Activated CD4-positive, alpha-beta T cell treated with anti-CD3 and anti-CD28 coated beads for 36 hours (primary cell): ENCODE data around the gene LCE5A. TPM values are rescaled to one million over a fixed set of nuclear protein-coding genes. Genes with fewer than 3 reads are reported as not detected.
"Not testable (repeated sequence)": the region's sequence is repeated elsewhere in the genome, so short reads cannot be mapped to it uniquely, and the experiment has no call there.

ENCODE experiments used
- ATAC-seq: fragments of 200-7000 bp; cut with Tn5 transposase; one replicate; pipeline ENCODE4 v1.10.0; 2021; ENCODE audit warnings: mild to moderate bottlenecking, moderate library complexity
- CTCF ChIA-PET: fragments of 350-600 bp; sonication (Branson Sonifier 250); formaldehyde crosslinking; loops from one replicate; lab custom pipeline; 2021; ENCODE audit warnings: antibody characterized with exemption; lab: Charles Lee
- POLR2A ChIA-PET: fragments of 350-600 bp; sonication (Branson Sonifier 250); formaldehyde crosslinking; loops from one replicate; lab custom pipeline; 2021; ENCODE audit warnings: antibody characterized with exemption, inconsistent platforms; lab: Charles Lee
- DNase-seq: peaks from one replicate; pipeline ENCODE4 v3.0.0-alpha.2; 2020
- H3K27ac Mint-ChIP-seq: one replicate; pipeline ENCODE4 v1.8.0; 2021; ENCODE audit warnings: mixed read lengths
- H3K27me3 Mint-ChIP-seq: one replicate; pipeline ENCODE4 v1.8.0; 2021; ENCODE audit warnings: mixed read lengths
- H3K36me3 Mint-ChIP-seq: one replicate; pipeline ENCODE4 v1.8.0; 2021; ENCODE audit warnings: low read depth, mixed read lengths
- H3K4me1 Mint-ChIP-seq: one replicate; pipeline ENCODE4 v1.8.0; 2021; ENCODE audit warnings: mixed read lengths
- H3K4me3 Mint-ChIP-seq: one replicate; pipeline ENCODE4 v1.8.0; 2021; ENCODE audit warnings: mild to moderate bottlenecking, moderate library complexity, mixed read lengths
- H3K9me3 Mint-ChIP-seq: one replicate; pipeline ENCODE4 v1.8.0; 2021; ENCODE audit warnings: low read depth, mixed read lengths
- intact Hi-C, 2 experiments: fragments of 100-400 bp; cut with DNase I in 1 of 2; cut with micrococcal nuclease in 1 of 2; formaldehyde crosslinking; loops; one replicate each; pipeline versions ENCODE4 v1.14.2 to v1.15.1; 2022 to 2024; cut with DNase I, micrococcal nuclease
- total RNA-seq, 2 experiments: library from RNA; stranded (reverse); gene quantifications; one replicate each; pipeline ENCODE4 v1.2.3, GENCODE V29; 2021

Gene LCE5A
- total RNA-seq, 2 experiments from 2014 or later, result not detected

DNA sequence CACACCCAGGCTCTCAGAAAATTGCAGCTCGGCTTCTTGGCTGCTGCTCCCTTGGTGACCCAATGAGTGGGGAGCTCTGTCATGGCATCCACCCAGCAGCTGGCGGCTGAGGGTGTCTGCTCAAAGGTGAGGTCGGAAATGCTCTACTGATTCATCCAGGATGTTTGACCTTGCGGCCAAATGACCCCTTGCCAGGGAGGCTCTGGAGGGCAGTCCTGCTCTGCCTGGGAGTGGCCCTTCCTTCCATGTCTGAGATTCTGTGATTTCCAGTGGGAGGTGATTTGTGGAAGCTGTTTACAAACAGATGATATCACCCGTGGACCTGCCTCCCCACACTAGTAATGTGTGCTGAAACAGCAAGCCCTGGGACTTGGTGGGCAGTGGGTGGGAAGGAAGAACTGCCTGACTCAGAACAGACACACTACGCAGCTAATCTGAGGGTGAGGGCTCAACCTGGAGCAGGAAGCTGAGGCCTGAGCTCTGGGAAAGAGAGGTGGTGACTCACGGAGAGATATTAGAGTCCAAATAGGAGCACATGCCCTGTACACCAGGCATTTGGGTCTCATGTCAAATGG lies 6.7 kb downstream of the LCE5A start:
- H3K27ac Mint-ChIP-seq, result no peak overlapping the region
- H3K27me3 Mint-ChIP-seq, result peaks cover 41% of the 10 kb centered on the region
- ChIA-PET POLR2A (no interaction called here), CTCF (no interaction called here)
- ATAC-seq (no peak), DNase-seq (no peak)
- no peak overlapping the region for H3K4me3 Mint-ChIP-seq
- intact Hi-C loops, result no loop called here
- peaks cover 9% of the 10 kb centered on the region for H3K4me1 Mint-ChIP-seq
- H3K9me3 Mint-ChIP-seq, result no peaks in the 10 kb centered on the region
- H3K36me3 Mint-ChIP-seq, result no peaks in the 10 kb centered on the region

DNA sequence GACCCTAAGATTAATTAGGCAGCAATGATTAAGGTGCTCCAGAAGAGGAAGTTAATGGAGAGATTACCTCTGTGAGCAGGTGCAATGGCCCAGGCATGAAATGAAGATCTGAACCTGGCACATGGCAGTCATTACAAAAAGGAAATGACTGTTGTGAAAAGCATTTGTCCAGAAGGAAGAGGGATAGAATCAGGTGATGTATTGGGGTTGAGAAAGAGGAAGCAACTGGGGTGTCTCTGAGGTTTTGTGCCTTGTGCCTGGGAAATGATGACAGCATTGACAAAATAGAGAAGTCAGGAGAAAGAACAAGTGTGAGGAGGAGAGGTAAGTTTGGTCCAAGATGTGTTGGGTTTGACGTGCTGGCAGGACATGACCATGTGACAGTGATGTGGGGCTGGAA lies 9.2 kb downstream of the LCE5A start:
- H3K27ac Mint-ChIP-seq, result no peak overlapping the region
- intact Hi-C loops, result no loop called here
- H3K36me3 Mint-ChIP-seq, result no peaks in the 10 kb centered on the region
- no peak for ATAC-seq
- CTCF ChIA-PET, result no interaction called here
- no peaks in the 10 kb centered on the region for H3K9me3 Mint-ChIP-seq
- no peak overlapping the region for H3K4me3 Mint-ChIP-seq
- peaks cover 6% of the 10 kb centered on the region for H3K4me1 Mint-ChIP-seq
- peaks cover 22% of the 10 kb centered on the region for H3K27me3 Mint-ChIP-seq
- no peak for DNase-seq
- POLR2A ChIA-PET, result no interaction called here

DNA sequence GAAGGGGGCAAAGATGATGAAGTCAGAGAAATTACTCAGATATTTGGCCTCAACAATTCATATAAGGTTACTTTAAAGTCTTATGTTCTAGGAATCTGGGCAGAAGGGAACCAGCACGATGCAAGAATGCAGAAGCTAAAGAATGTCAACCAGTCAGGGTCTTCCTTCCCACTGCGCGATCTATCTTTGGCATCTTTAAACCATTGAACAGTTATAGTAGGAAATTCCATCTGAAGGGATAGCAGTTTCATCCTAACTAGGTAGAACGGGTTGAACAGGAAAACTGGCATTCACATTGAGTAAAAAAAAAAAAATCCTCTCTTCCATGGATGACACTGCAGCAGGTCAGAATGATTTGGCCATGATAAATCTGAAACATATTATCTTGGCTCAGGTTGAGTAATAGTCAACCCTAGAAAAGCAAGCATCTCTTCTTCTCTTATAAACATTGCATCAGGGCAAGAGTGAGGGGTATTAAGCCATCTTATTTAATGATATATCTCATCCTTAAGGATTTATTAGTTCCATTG lies 10.0 kb downstream of the LCE5A start:
- intact Hi-C loops, result no loop called here
- ATAC-seq (no peak), DNase-seq (no peak)
- peaks cover 19% of the 10 kb centered on the region for H3K27me3 Mint-ChIP-seq
- no peak overlapping the region for H3K27ac Mint-ChIP-seq
- H3K4me1 Mint-ChIP-seq, result peaks cover 3% of the 10 kb centered on the region
- no peaks in the 10 kb centered on the region for H3K36me3 Mint-ChIP-seq
- H3K4me3 Mint-ChIP-seq, result no peak overlapping the region
- POLR2A ChIA-PET, result no interaction called here
- no peaks in the 10 kb centered on the region for H3K9me3 Mint-ChIP-seq
- CTCF ChIA-PET, result no interaction called here

DNA sequence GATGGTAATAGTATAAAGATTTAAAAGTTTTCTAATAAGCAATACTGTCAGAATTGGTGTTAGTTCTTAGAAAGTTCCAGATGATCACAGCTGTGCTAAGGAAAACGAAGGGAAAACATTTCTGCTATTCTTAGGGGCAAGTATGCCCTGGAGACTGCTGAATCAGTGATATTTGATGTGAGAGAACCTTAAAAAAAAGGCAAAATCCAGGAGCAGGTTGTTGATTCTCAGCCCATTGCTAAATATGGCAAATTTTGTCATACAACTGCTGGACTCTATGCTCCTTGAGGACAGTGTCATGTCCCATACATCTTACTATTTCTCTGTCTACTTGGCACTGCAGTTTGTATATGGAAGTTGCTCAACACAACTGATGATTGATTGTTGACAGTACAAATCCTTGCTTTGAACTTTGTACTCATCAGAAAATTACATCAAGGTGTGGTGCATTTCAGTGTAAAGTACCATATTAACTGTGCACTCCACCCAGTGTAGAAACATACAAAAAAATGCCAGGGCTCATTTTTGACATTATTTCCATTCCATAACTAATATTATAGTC lies 14.6 kb downstream of the LCE5A start:
- ChIA-PET CTCF (no interaction called here), POLR2A (no interaction called here)
- no peak for ATAC-seq
- H3K4me3 Mint-ChIP-seq, result no peak overlapping the region
- H3K36me3 Mint-ChIP-seq, result no peaks in the 10 kb centered on the region
- peaks cover 2% of the 10 kb centered on the region for H3K9me3 Mint-ChIP-seq
- H3K4me1 Mint-ChIP-seq, result no peaks in the 10 kb centered on the region
- intact Hi-C loops, result no loop called here
- no peak for DNase-seq
- peaks cover 21% of the 10 kb centered on the region for H3K27me3 Mint-ChIP-seq
- no peak overlapping the region for H3K27ac Mint-ChIP-seq

GRCh38 chr1:152533327-152533938 lies 22.8 kb downstream of the LCE5A start:
- intact Hi-C loops, result loop anchor here in 1 of 2 experiments (1.0 to 2.0 kb wide), 2 partner anchors 38 to 345 kb away; no protein-coding TSS in a partner anchor
- ChIA-PET CTCF (interaction anchor here (0.7 to 1.7 kb wide), 3 partner anchors 37 to 47 kb away, joined by 3 to 7 read pairs (median 6); no protein-coding TSS in a partner anchor), POLR2A (no interaction called here)
- Mint-ChIP-seq H3K27ac (no peak overlapping the region), H3K4me1 (no peaks in the 10 kb centered on the region), H3K27me3 (peaks cover 43% of the 10 kb centered on the region), H3K9me3 (peaks cover 3% of the 10 kb centered on the region), H3K36me3 (no peaks in the 10 kb centered on the region), H3K4me3 (no peak overlapping the region)
- DNase-seq, result peak; percentile 68
- no peak for ATAC-seq

DNA sequence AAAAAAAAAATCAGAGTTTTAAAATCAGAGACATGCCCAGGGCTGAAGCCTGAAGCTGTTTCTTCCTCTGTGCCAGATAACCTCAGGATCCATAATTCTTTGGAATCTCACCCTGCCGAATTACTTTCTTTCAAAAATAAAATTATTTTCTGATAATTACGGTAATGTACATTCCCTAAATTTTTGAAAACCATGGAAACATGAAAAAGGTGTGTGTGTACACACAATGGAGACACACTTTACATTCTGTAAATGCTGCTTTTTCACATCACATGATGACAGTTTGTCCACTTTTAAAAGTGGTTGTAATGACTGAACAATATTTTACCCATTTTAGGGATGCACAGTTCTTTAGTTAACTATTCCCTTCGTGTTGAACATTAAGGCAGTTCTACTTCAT lies 25.2 kb downstream of the LCE5A start:
- DNase-seq (no peak), ATAC-seq (no peak)
- intact Hi-C loops, result no loop called here
- no peaks in the 10 kb centered on the region for H3K4me1 Mint-ChIP-seq
- H3K27me3 Mint-ChIP-seq, result peaks cover 34% of the 10 kb centered on the region
- H3K9me3 Mint-ChIP-seq, result peaks cover 3% of the 10 kb centered on the region
- POLR2A ChIA-PET, result no interaction called here
- H3K27ac Mint-ChIP-seq, result no peak overlapping the region
- no peak overlapping the region for H3K4me3 Mint-ChIP-seq
- no peaks in the 10 kb centered on the region for H3K36me3 Mint-ChIP-seq
- CTCF ChIA-PET, result interaction anchor here (0.7 kb wide), 1 partner anchor 23 kb away, joined by 3 read pairs; no protein-coding TSS in a partner anchor

DNA sequence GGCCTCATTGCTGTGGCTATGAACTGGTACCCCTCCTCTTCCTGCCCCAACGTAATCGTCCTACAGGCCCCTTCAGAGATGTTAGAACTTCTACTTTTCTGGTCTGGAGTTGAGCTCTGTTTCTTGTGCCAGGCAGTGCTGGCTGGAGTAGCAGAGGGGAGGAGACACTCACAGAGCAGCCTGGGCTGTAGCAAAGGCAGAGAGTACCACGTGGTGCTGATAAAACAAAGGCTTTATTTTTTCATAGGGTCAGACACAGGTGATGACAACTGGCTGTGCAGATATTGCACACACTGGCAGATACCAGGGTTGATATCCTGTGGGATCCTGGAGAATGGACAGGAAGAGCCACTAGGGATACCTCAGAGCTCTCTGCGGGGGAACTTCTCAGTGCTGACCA lies 26.9 kb downstream of the LCE5A start:
- POLR2A ChIA-PET, result no interaction called here
- peaks cover 30% of the 10 kb centered on the region for H3K27me3 Mint-ChIP-seq
- H3K9me3 Mint-ChIP-seq, result no peaks in the 10 kb centered on the region
- no peaks in the 10 kb centered on the region for H3K36me3 Mint-ChIP-seq
- no peak for ATAC-seq
- CTCF ChIA-PET, result interaction anchor here (1.0 kb wide), 1 partner anchor 41 kb away, joined by 3 read pairs; no protein-coding TSS in a partner anchor
- H3K4me1 Mint-ChIP-seq, result no peaks in the 10 kb centered on the region
- no peak for DNase-seq
- no peak overlapping the region for H3K27ac Mint-ChIP-seq
- no peak overlapping the region for H3K4me3 Mint-ChIP-seq
- intact Hi-C loops, result no loop called here

DNA sequence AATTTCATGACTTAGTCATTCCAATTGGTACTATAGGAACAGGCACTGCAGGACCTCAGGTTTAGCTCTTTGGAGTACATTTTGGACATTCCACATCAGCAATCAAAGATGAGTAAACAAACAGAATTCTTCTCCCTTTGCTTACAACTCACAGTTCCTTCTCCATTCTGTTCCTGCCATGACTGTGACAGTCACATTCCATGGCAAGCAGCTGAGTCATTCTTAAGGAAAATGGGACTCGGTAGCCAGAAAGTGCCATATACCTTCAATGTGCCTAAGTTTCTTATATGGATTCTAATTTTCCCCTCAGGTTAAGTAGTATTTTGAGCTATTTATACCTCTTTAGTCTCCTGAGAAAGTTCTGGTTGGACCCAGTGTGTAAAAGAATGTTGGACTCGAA lies 29.3 kb downstream of the LCE5A start:
- Mint-ChIP-seq H3K27me3 (peaks cover 29% of the 10 kb centered on the region), H3K4me1 (no peaks in the 10 kb centered on the region), H3K9me3 (no peaks in the 10 kb centered on the region), H3K36me3 (no peaks in the 10 kb centered on the region), H3K4me3 (no peak overlapping the region), H3K27ac (no peak overlapping the region)
- POLR2A ChIA-PET, result no interaction called here
- ATAC-seq, result no peak
- CTCF ChIA-PET, result no interaction called here
- DNase-seq, result no peak
- intact Hi-C loops, result no loop called here

DNA sequence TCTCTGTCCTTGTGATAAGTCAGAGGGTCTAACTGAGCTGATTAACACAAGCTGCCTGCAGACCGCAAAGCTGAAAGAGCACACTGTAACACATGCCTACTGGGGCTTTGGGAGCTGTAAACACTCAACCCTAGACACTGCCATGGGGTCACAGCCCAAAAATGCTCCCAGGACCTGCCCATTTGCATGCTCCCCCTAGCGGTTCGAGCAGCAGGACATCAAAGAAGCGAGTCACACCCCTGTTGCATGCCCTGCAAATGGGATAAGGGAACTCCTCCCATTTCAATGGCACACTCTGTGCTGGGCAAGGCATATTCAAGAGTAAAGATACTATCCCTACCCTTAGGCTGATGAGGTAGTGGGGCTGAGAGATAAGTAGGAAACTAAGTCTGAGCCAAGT lies 33.2 kb downstream of the LCE5A start:
- peaks cover 2% of the 10 kb centered on the region for H3K9me3 Mint-ChIP-seq
- intact Hi-C loops, result no loop called here
- no peak for ATAC-seq
- ChIA-PET CTCF (no interaction called here), POLR2A (no interaction called here)
- H3K36me3 Mint-ChIP-seq, result no peaks in the 10 kb centered on the region
- no peak overlapping the region for H3K27ac Mint-ChIP-seq
- no peak overlapping the region for H3K4me3 Mint-ChIP-seq
- no peaks in the 10 kb centered on the region for H3K4me1 Mint-ChIP-seq
- peaks cover 18% of the 10 kb centered on the region for H3K27me3 Mint-ChIP-seq
- peak; percentile 22 for DNase-seq

DNA sequence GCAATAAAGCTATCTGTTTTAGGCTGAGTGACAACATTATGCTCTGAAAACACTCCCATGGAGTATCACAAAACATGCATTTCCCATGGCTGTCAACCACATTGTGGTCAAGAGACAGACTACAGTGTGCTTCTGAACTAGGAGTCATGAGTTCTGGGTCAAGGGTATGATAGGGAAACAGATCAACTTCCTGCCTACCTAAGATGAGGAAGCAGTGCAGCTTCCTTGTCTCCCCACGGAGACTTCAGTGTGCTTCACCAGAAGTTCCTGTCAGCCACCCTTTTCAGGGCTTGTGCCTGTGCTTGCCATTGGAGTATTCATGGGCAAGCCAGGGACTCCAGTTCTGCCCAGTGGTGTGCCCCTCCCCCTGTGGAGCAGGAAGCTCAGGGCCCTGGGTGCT lies 36.1 kb downstream of the LCE5A start:
- Mint-ChIP-seq H3K4me3 (no peak overlapping the region), H3K9me3 (peaks cover 2% of the 10 kb centered on the region), H3K4me1 (no peaks in the 10 kb centered on the region), H3K36me3 (no peaks in the 10 kb centered on the region), H3K27me3 (peaks cover 13% of the 10 kb centered on the region), H3K27ac (no peak overlapping the region)
- intact Hi-C loops, result no loop called here
- DNase-seq (no peak), ATAC-seq (no peak)
- ChIA-PET POLR2A (no interaction called here), CTCF (no interaction called here)

DNA sequence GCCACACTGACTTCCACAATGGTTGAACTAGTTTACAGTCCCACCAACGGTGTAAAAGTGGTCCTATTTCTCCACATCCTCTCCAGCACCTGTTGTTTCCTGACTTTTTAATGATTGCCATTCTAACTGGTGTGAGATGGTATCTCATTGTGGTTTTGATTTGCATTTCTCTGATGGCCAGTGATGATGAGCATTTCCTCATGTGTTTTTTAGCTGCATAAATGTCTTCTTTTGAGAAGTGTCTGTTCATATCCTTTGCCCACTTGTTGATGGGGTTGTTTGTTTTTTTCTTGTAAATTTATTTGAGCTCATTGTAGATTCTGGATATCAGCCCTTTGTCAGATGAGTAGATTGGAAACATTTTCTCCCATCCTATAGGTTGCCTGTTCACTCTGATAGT lies 37.8 kb downstream of the LCE5A start:
- intact Hi-C loops, DNase-seq, CTCF ChIA-PET, ATAC-seq, H3K27ac Mint-ChIP-seq, H3K36me3 Mint-ChIP-seq, H3K4me3 Mint-ChIP-seq, POLR2A ChIA-PET, H3K4me1 Mint-ChIP-seq, H3K9me3 Mint-ChIP-seq: not testable (repeated sequence)
- H3K27me3 Mint-ChIP-seq, result peaks cover 16% of the 10 kb centered on the region
